Measurements from ENCODE around the gene TNFSF15. TPM values are rescaled to one million over a fixed set of nuclear protein-coding genes. Genes with fewer than 3 reads are reported as not detected.
A peak's percentile ranks its signal among the peaks of the same experiment; 100 is the strongest.

TNFSF15 gene
- total RNA-seq, 1 experiment from 2014 or later = not detected

DNA sequence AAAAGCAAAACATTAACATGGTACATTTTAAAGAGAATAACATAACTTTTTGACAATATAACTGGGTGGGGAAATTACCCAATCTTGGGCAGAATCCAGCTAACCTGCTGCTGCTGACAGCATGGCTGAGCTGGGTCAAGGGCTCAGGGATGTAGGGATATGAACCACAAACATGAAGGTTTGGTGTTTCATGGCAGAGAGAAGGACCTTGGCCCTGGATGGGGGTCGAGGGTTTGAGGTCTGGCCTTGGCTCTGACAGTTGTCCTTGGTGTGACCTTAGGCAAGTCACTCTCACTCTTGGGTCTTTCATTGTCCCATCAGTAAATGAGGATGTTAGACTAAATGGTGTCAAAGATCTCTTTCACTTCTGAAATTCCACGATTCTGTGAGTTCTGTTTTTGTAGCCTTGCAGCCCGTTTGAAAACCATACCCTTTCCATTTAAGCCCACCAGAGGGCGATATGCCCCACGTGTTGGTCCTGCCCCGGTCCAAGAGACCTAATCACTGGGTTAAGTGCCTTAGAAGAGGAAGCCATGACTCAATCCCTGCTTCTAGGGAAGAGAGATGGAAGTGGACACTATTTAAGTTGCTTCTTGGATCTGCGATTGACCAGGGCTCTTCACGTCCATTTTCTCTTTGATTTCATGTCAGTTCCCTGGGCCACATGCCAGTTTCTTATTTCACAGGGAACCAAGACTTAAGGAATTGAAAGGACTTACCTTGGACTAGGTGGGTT, 67.1 kb downstream of the TNFSF15 start:
- no CpG with 5 or more reads among the region's 8 CpGs for WGBS (ENCODE audit: extremely low coverage, insufficient read length, low lambda C conversion rate)
- no peak overlapping the region for H2BK15ac ChIP-seq (ENCODE audit: low read depth, low read length)
- H3K36me3 Mint-ChIP-seq (ENCODE audit: insufficient read depth in 1 of 3, low read depth in 3 of 3) = no peaks in the 10 kb centered on the region
- H3K4me3 Mint-ChIP-seq = no peak overlapping the region
- H2BK20ac ChIP-seq (ENCODE audit: low read depth, low read length, poor library complexity, severe bottlenecking) = no peak overlapping the region
- no peak overlapping the region for H2AK5ac ChIP-seq (ENCODE audit: insufficient read length, low read length)
- no peaks in the 10 kb centered on the region for H3K9me3 Mint-ChIP-seq
- H3K27ac ChIP-seq (ENCODE audit: insufficient read length, low read depth, low read length) = no peak overlapping the region
- no peak overlapping the region for H3K4ac ChIP-seq (ENCODE audit: low read depth, low read length)
- H3K23me2 ChIP-seq (ENCODE audit: insufficient read length, low read depth, low read length, poor library complexity, severe bottlenecking) = no peaks in the 10 kb centered on the region
- H3K9ac ChIP-seq (ENCODE audit: extremely low read depth, insufficient read length, low read length) = no peak overlapping the region
- peak; percentile 90 for TF ChIP-seq CTCF (conservative IDR thresholded peaks at IDR 0.05)
- no peaks in the 10 kb centered on the region for H3K9me3 ChIP-seq (ENCODE audit: control insufficient read depth, low read depth, low read length)
- no peaks in the 10 kb centered on the region for H3K4me1 ChIP-seq (ENCODE audit: insufficient read depth, low read length)
- H2BK120ac ChIP-seq (ENCODE audit: low read depth, low read length, poor library complexity, severe bottlenecking) = no peak overlapping the region
- H3K56ac ChIP-seq (ENCODE audit: insufficient read length, low read depth, low read length) = no peak overlapping the region
- H3T11ph ChIP-seq (ENCODE audit: low read length) = no peak overlapping the region
- H4K20me1 ChIP-seq (ENCODE audit: control insufficient read depth, insufficient read depth, insufficient read length) = no peaks in the 10 kb centered on the region
- no peak overlapping the region for H4K91ac ChIP-seq (ENCODE audit: insufficient read length, low read depth, low read length)
- no peak overlapping the region for H3K27ac Mint-ChIP-seq
- H2BK12ac ChIP-seq (ENCODE audit: insufficient read length, low read depth, low read length) = no peak overlapping the region
- no peak overlapping the region for H3K4me2 ChIP-seq (ENCODE audit: insufficient read depth, insufficient read length, low read length)
- H3K4me1 Mint-ChIP-seq = no peaks in the 10 kb centered on the region
- peak; percentile 65 for DNase-seq
- H3K27me3 Mint-ChIP-seq (ENCODE audit: low read depth) = peaks cover 39% of the 10 kb centered on the region
- no peak overlapping the region for H4K8ac ChIP-seq (replicated peaks; ENCODE audit: insufficient read length, low read depth, low read length)
- H3K79me2 ChIP-seq (ENCODE audit: insufficient read depth, low read length) = no peaks in the 10 kb centered on the region
- H2AFZ ChIP-seq (ENCODE audit: low read length) = no peak overlapping the region
- H2BK5ac ChIP-seq (ENCODE audit: insufficient read length, low read length) = no peak overlapping the region
- H3K27me3 ChIP-seq (ENCODE audit: insufficient read depth, low read length) = no peaks in the 10 kb centered on the region
- no peak overlapping the region for H3K23ac ChIP-seq (ENCODE audit: insufficient read length, low read depth, low read length)
- H3K79me1 ChIP-seq (ENCODE audit: insufficient read depth, low read depth, low read length, poor library complexity, severe bottlenecking) = no peaks in the 10 kb centered on the region
- no peak overlapping the region for H4K5ac ChIP-seq (ENCODE audit: insufficient read length, low read depth, low read length)
- H3K18ac ChIP-seq (ENCODE audit: insufficient read length, low read depth, low read length) = no peak overlapping the region
- H3K14ac ChIP-seq (ENCODE audit: insufficient read depth, low read length) = no peak overlapping the region
